Astrocyte of the cerebellum (primary cell): ENCODE measurements around the gene TNIP1.

Experiments
- DNase-seq: peaks from one replicate; pipeline ENCODE4 v3.0.0-alpha.2; 2011; ENCODE audit warnings: low read depth
- H3K4me3 ChIP-seq: 2 replicates; pipeline ENCODE4 v1.5.1; 2011; ENCODE audit warnings: mild to moderate bottlenecking, low read depth, low read length, moderate library complexity
- CTCF ChIP-seq: IDR thresholded peaks from 2 replicates; pipeline ENCODE4 v1.5.1; 2012; ENCODE audit warnings: low read length, low read depth, moderate library complexity, mild to moderate bottlenecking; ENCODE audit errors: missing control alignments
- in situ Hi-C: cut with HindIII; loops from 2 replicates; pipeline ENCODE4 v1.10.0; 2017; ENCODE audit warnings: low sequenced_read_pairs

The TNIP1 gene

GRCh38 chr5:151027961-151028479 lies 52.8 kb downstream of the TNIP1 start:
- H3K4me3 ChIP-seq = no peak overlapping the region
- DNase-seq = no peak
- no peak for TF ChIP-seq CTCF
- in situ Hi-C loops = no loop called here

- in situ Hi-C loops = no loop called here
- TF ChIP-seq CTCF = no peak
- no peak overlapping the region for H3K4me3 ChIP-seq
- no peak for DNase-seq
These were observed 54.2 kb downstream of the TNIP1 start for GRCh38 chr5:151026679-151027078.

GRCh38 chr5:151026088-151026487 lies 54.7 kb downstream of the TNIP1 start:
- in situ Hi-C loops = no loop called here
- no peak overlapping the region for H3K4me3 ChIP-seq
- no peak for TF ChIP-seq CTCF
- no peak for DNase-seq

GRCh38 chr5:151025250-151025606 lies 55.6 kb downstream of the TNIP1 start:
- no peak overlapping the region for H3K4me3 ChIP-seq
- in situ Hi-C loops = no loop called here
- DNase-seq = no peak
- TF ChIP-seq CTCF = no peak

GRCh38 chr5:151024440-151025249 lies 56.2 kb downstream of the TNIP1 start:
- no peak overlapping the region for H3K4me3 ChIP-seq
- in situ Hi-C loops = no loop called here
- DNase-seq = no peak
- no peak for TF ChIP-seq CTCF

- in situ Hi-C loops = no loop called here
- no peak overlapping the region for H3K4me3 ChIP-seq
- no peak for TF ChIP-seq CTCF
- DNase-seq = no peak
These were observed 57.2 kb downstream of the TNIP1 start for GRCh38 chr5:151023651-151024050.
